Kidney epithelial cell (primary cell): ENCODE data around the gene LTB. TPM values are rescaled to one million over a fixed set of nuclear protein-coding genes. Genes with fewer than 3 reads are reported as not detected.

Experiments used
- DNase-seq: peaks from one replicate; pipeline ENCODE4 v3.0.0-alpha.2; 2010; ENCODE audit warnings: low read depth
- H3K27me3 ChIP-seq: 2 replicates; pipeline ENCODE4 v1.6.0; 2011; ENCODE audit warnings: low read length; ENCODE audit not compliant: control insufficient read depth, insufficient read depth
- H3K36me3 ChIP-seq: 2 replicates; pipeline ENCODE4 v1.5.1; 2011; ENCODE audit warnings: low read length; ENCODE audit not compliant: control insufficient read depth, insufficient read depth
- H3K4me3 ChIP-seq: 2 replicates; pipeline ENCODE4 v1.5.1; 2011; ENCODE audit warnings: low read depth, mild to moderate bottlenecking, control low read depth, low read length
- CTCF ChIP-seq: IDR thresholded peaks from 2 replicates; pipeline ENCODE4 v1.5.1; 2011; ENCODE audit warnings: mild to moderate bottlenecking, moderate library complexity, low read length, control low read depth, inconsistent platforms; ENCODE audit not compliant: insufficient read depth, poor library complexity, severe bottlenecking
- total RNA-seq: library from RNA; depleted of rRNA; stranded (reverse); fragments of >200 nt; gene quantifications from 2 replicates; pipeline ENCODE4 v1.2.3, GENCODE V29; 2015

The LTB gene
- total RNA-seq, 1 donor from 2014 or later = 21.4 TPM

- Histone ChIP-seq H3K27me3 (no peaks in the 10 kb centered on the region), H3K36me3 (no peaks in the 10 kb centered on the region), H3K4me3 (no peak overlapping the region)
- no peak for DNase-seq
- no peak for TF ChIP-seq CTCF
Observed at GRCh38 chr6:31567531-31568370, 14.5 kb downstream of the LTB start.

- Histone ChIP-seq H3K36me3 (peaks cover 8% of the 10 kb centered on the region), H3K27me3 (no peaks in the 10 kb centered on the region), H3K4me3 (no peak overlapping the region)
- DNase-seq = no peak
- no peak for TF ChIP-seq CTCF
Observed at GRCh38 chr6:31560697-31561058, 21.5 kb downstream of the LTB start.

- no peak for DNase-seq
- H3K36me3 ChIP-seq = peaks cover 8% of the 10 kb centered on the region
- no peaks in the 10 kb centered on the region for H3K27me3 ChIP-seq
- TF ChIP-seq CTCF = no peak
- H3K4me3 ChIP-seq = no peak overlapping the region
Observed at GRCh38 chr6:31559958-31560696, 22.1 kb downstream of the LTB start.

GRCh38 chr6:31559606-31559957 is 22.6 kb downstream of the LTB start:
- peaks cover 8% of the 10 kb centered on the region for H3K36me3 ChIP-seq
- H3K27me3 ChIP-seq = no peaks in the 10 kb centered on the region
- no peak overlapping the region for H3K4me3 ChIP-seq
- no peak for TF ChIP-seq CTCF
- DNase-seq = no peak

GRCh38 chr6:31558631-31559500 is 23.4 kb downstream of the LTB start:
- no peak for DNase-seq
- H3K36me3 ChIP-seq = peaks cover 8% of the 10 kb centered on the region
- no peak for TF ChIP-seq CTCF
- no peaks in the 10 kb centered on the region for H3K27me3 ChIP-seq
- H3K4me3 ChIP-seq = no peak overlapping the region
